ENCODE results near the gene FAR1. TPM values are rescaled to one million over a fixed set of nuclear protein-coding genes. Genes with fewer than 3 reads are reported as not detected.

Gene FAR1
- total RNA-seq, 2 experiments from 2014 or later, result 34.8 to 36.4 TPM

- no peak overlapping the region for H3K27ac Mint-ChIP-seq
- DNase-seq (no peak), ATAC-seq (no peak)
- POLR2A ChIA-PET, result no interaction called here
- intact Hi-C loops (cut with DNase I, micrococcal nuclease), result no loop called here
- CTCF ChIA-PET, result interaction anchor here (0.6 kb wide), 1 partner anchor 248 kb away, joined by 3 read pairs; no protein-coding TSS in a partner anchor
- no peaks in the 10 kb centered on the region for H3K27me3 Mint-ChIP-seq
- H3K4me3 Mint-ChIP-seq, result no peak overlapping the region
- H3K9me3 Mint-ChIP-seq (ENCODE audit: low read depth), result no peaks in the 10 kb centered on the region
- peaks cover 30% of the 10 kb centered on the region for H3K36me3 Mint-ChIP-seq (ENCODE audit: low read depth)
- H3K4me1 Mint-ChIP-seq, result peaks cover 59% of the 10 kb centered on the region
Measured at GRCh38 chr11:13672576-13673210, 4.2 kb downstream of the FAR1 start.

GRCh38 chr11:13674799-13675509 is 6.5 kb downstream of the FAR1 start:
- Mint-ChIP-seq H3K4me1 (peaks cover 60% of the 10 kb centered on the region), H3K36me3 (ENCODE audit: low read depth) (peaks cover 22% of the 10 kb centered on the region), H3K27ac (no peak overlapping the region), H3K9me3 (ENCODE audit: low read depth) (no peaks in the 10 kb centered on the region), H3K4me3 (no peak overlapping the region), H3K27me3 (no peaks in the 10 kb centered on the region)
- intact Hi-C loops (cut with DNase I, micrococcal nuclease), result no loop called here
- no peak for DNase-seq
- ATAC-seq, result no peak
- POLR2A ChIA-PET, result no interaction called here
- CTCF ChIA-PET, result interaction anchor here (1.0 kb wide), 1 partner anchor 20 kb away, joined by 5 read pairs; no protein-coding TSS in a partner anchor

GRCh38 chr11:13676576-13676975 is 8.1 kb downstream of the FAR1 start:
- Mint-ChIP-seq H3K4me3 (no peak overlapping the region), H3K36me3 (ENCODE audit: low read depth) (peaks cover 18% of the 10 kb centered on the region), H3K27ac (no peak overlapping the region), H3K9me3 (ENCODE audit: low read depth) (no peaks in the 10 kb centered on the region), H3K27me3 (no peaks in the 10 kb centered on the region), H3K4me1 (peaks cover 60% of the 10 kb centered on the region)
- DNase-seq (no peak), ATAC-seq (no peak)
- ChIA-PET POLR2A (no interaction called here), CTCF (interaction anchor here (1.8 kb wide), 1 partner anchor 17 kb away, joined by 4 read pairs; no protein-coding TSS in a partner anchor)
- intact Hi-C loops (cut with DNase I, micrococcal nuclease), result no loop called here

GRCh38 chr11:13679768-13680167 is 11.3 kb downstream of the FAR1 start:
- Mint-ChIP-seq H3K9me3 (ENCODE audit: low read depth) (no peaks in the 10 kb centered on the region), H3K36me3 (ENCODE audit: low read depth) (peaks cover 9% of the 10 kb centered on the region), H3K4me1 (peaks cover 45% of the 10 kb centered on the region), H3K27me3 (no peaks in the 10 kb centered on the region), H3K27ac (no peak overlapping the region), H3K4me3 (no peak overlapping the region)
- POLR2A ChIA-PET, result no interaction called here
- DNase-seq, result no peak
- intact Hi-C loops (cut with DNase I, micrococcal nuclease), result no loop called here
- no peak for ATAC-seq
- CTCF ChIA-PET, result no interaction called here

GRCh38 chr11:13680501-13681264 is 12.2 kb downstream of the FAR1 start:
- Mint-ChIP-seq H3K9me3 (ENCODE audit: low read depth) (no peaks in the 10 kb centered on the region), H3K4me1 (peaks cover 45% of the 10 kb centered on the region), H3K27me3 (no peaks in the 10 kb centered on the region), H3K4me3 (no peak overlapping the region), H3K27ac (no peak overlapping the region), H3K36me3 (ENCODE audit: low read depth) (peaks cover 17% of the 10 kb centered on the region)
- POLR2A ChIA-PET, result interaction anchor here (0.6 kb wide), 1 partner anchor 12 kb away, joined by 3 read pairs; no protein-coding TSS in a partner anchor
- DNase-seq, result no peak
- no peak for ATAC-seq
- CTCF ChIA-PET, result interaction anchor here (0.6 kb wide), 1 partner anchor 13 kb away, joined by 3 read pairs; no protein-coding TSS in a partner anchor
- intact Hi-C loops (cut with DNase I, micrococcal nuclease), result no loop called here

GRCh38 chr11:13681446-13681845 is 13.0 kb downstream of the FAR1 start:
- Mint-ChIP-seq H3K36me3 (ENCODE audit: low read depth) (peaks cover 24% of the 10 kb centered on the region), H3K9me3 (ENCODE audit: low read depth) (no peaks in the 10 kb centered on the region), H3K27ac (no peak overlapping the region), H3K4me3 (no peak overlapping the region), H3K27me3 (no peaks in the 10 kb centered on the region), H3K4me1 (peaks cover 47% of the 10 kb centered on the region)
- ATAC-seq, result no peak
- ChIA-PET POLR2A (interaction anchor here (0.6 kb wide), 1 partner anchor 11 kb away, joined by 3 read pairs; no protein-coding TSS in a partner anchor), CTCF (interaction anchor here (0.5 to 0.6 kb wide), 2 partner anchors 14 to 35 kb away, joined by 3 to 4 read pairs; no protein-coding TSS in a partner anchor)
- intact Hi-C loops (cut with DNase I, micrococcal nuclease), result no loop called here
- DNase-seq, result no peak

- intact Hi-C loops (cut with DNase I, micrococcal nuclease), result no loop called here
- Mint-ChIP-seq H3K9me3 (ENCODE audit: low read depth) (no peaks in the 10 kb centered on the region), H3K36me3 (ENCODE audit: low read depth) (peaks cover 24% of the 10 kb centered on the region), H3K27ac (no peak overlapping the region), H3K4me1 (peaks cover 44% of the 10 kb centered on the region), H3K4me3 (no peak overlapping the region), H3K27me3 (no peaks in the 10 kb centered on the region)
- ChIA-PET CTCF (interaction anchor here (0.6 kb wide), 1 partner anchor 823 kb away, joined by 4 read pairs; no protein-coding TSS in a partner anchor), POLR2A (no interaction called here)
- DNase-seq, result no peak
- ATAC-seq, result no peak
Measured at GRCh38 chr11:13682212-13682611, 13.7 kb downstream of the FAR1 start.

GRCh38 chr11:13685461-13686108 is 17.1 kb downstream of the FAR1 start:
- ChIA-PET CTCF (no interaction called here), POLR2A (no interaction called here)
- no peak overlapping the region for H3K27ac Mint-ChIP-seq
- peaks cover 28% of the 10 kb centered on the region for H3K4me1 Mint-ChIP-seq
- no peaks in the 10 kb centered on the region for H3K27me3 Mint-ChIP-seq
- H3K36me3 Mint-ChIP-seq (ENCODE audit: low read depth), result peaks cover 35% of the 10 kb centered on the region
- intact Hi-C loops (cut with DNase I, micrococcal nuclease), result no loop called here
- H3K4me3 Mint-ChIP-seq, result no peak overlapping the region
- DNase-seq, result no peak
- ATAC-seq, result no peak
- no peaks in the 10 kb centered on the region for H3K9me3 Mint-ChIP-seq (ENCODE audit: low read depth)

GRCh38 chr11:13686776-13687175 is 18.3 kb downstream of the FAR1 start:
- Mint-ChIP-seq H3K36me3 (ENCODE audit: low read depth) (peaks cover 38% of the 10 kb centered on the region), H3K4me3 (no peak overlapping the region), H3K27ac (no peak overlapping the region), H3K9me3 (ENCODE audit: low read depth) (no peaks in the 10 kb centered on the region), H3K27me3 (no peaks in the 10 kb centered on the region), H3K4me1 (peaks cover 25% of the 10 kb centered on the region)
- CTCF ChIA-PET, result interaction anchor here (0.7 kb wide), 1 partner anchor 219 kb away, joined by 3 read pairs; no protein-coding TSS in a partner anchor
- intact Hi-C loops (cut with DNase I, micrococcal nuclease), result no loop called here
- no peak for DNase-seq
- POLR2A ChIA-PET, result no interaction called here
- no peak for ATAC-seq

GRCh38 chr11:13687271-13687670 is 18.8 kb downstream of the FAR1 start:
- Mint-ChIP-seq H3K27ac (no peak overlapping the region), H3K4me1 (peaks cover 25% of the 10 kb centered on the region), H3K4me3 (no peak overlapping the region), H3K9me3 (ENCODE audit: low read depth) (no peaks in the 10 kb centered on the region), H3K36me3 (ENCODE audit: low read depth) (peaks cover 38% of the 10 kb centered on the region), H3K27me3 (no peaks in the 10 kb centered on the region)
- DNase-seq, result no peak
- ChIA-PET CTCF (interaction anchor here (0.7 kb wide), 1 partner anchor 219 kb away, joined by 3 read pairs; no protein-coding TSS in a partner anchor), POLR2A (no interaction called here)
- intact Hi-C loops (cut with DNase I, micrococcal nuclease), result no loop called here
- no peak for ATAC-seq

GRCh38 chr11:13691286-13691899 is 22.9 kb downstream of the FAR1 start:
- intact Hi-C loops (cut with DNase I, micrococcal nuclease), result no loop called here
- DNase-seq (no peak), ATAC-seq (peak; percentile 39)
- Mint-ChIP-seq H3K4me1 (peaks cover 14% of the 10 kb centered on the region), H3K4me3 (no peak overlapping the region), H3K36me3 (ENCODE audit: low read depth) (peaks cover 36% of the 10 kb centered on the region), H3K27me3 (no peaks in the 10 kb centered on the region), H3K27ac (no peak overlapping the region), H3K9me3 (ENCODE audit: low read depth) (no peaks in the 10 kb centered on the region)
- CTCF ChIA-PET, result no interaction called here
- POLR2A ChIA-PET, result no interaction called here

All from activated CD4-positive, alpha-beta T cell treated with anti-CD3 and anti-CD28 coated beads for 36 hours (primary cell).